Endothelial cell of umbilical vein (primary cell): ENCODE measurements around the gene DUSP28.

Experiments used
- CTCF ChIP-seq, 2 donors: IDR thresholded peaks; 1 replicate in 1 of 2; 2 replicates in 1 of 2; pipeline ENCODE4 v1.5.1; 2011; ENCODE audit warnings: low read length in 2 of 2, mild to moderate bottlenecking in 2 of 2, moderate library complexity in 2 of 2, control low read depth in 1 of 2, inconsistent platforms in 1 of 2, low read depth in 1 of 2; ENCODE audit not compliant: insufficient read depth in 1 of 2; ENCODE audit errors: extremely low read depth in 1 of 2
- JUN ChIP-seq: IDR thresholded peaks from 2 replicates; pipeline ENCODE4 v1.6.1; 2011; ENCODE audit warnings: borderline replicate concordance, low read depth; ENCODE audit not compliant: insufficient read length, insufficient read depth
- POLR2A ChIP-seq: IDR thresholded peaks from 2 replicates; pipeline ENCODE4 v1.6.1; 2012; ENCODE audit warnings: low read depth, mild to moderate bottlenecking, control low read depth, low read length

GRCh38 chr2:240586919-240587800 lies 27.0 kb downstream of the DUSP28 start:
- TF ChIP-seq POLR2A: no peak
- no peak for TF ChIP-seq CTCF (IDR thresholded peaks at IDR 0.05; ENCODE audit: extremely low read depth in 1 of 2, insufficient read depth in 1 of 2, low read depth in 1 of 2, low read length in 2 of 2)
- TF ChIP-seq JUN: no peak
